Calu3 (cell line): Measurements from ENCODE around the gene UCP2. TPM values are rescaled to one million over a fixed set of nuclear protein-coding genes. Genes with fewer than 3 reads are reported as not detected.
"Not testable (repeated sequence)": the region's sequence is repeated elsewhere in the genome, so short reads cannot be mapped to it uniquely, and the experiment has no call there.

Experiments used
- BruUV-seq: library from RNA; stranded (reverse); fragments of 400-500 nt; replicated peaks from 2 replicates; lab custom pipeline; 2021; lab: Mats Ljungman, UMichigan
- CTCF ChIA-PET: fragments of 300-600 bp; sonication (Branson Sonifier 250); formaldehyde crosslinking; loops from one replicate; lab custom pipeline; 2022; ENCODE audit warnings: antibody characterized with exemption; lab: Charles Lee
- DNase-seq: peaks from one replicate; pipeline ENCODE4 v3.0.0; 2022
- H3K27ac Mint-ChIP-seq: one replicate; pipeline ENCODE4 v1.8.0; 2022; ENCODE audit warnings: mixed read lengths; ENCODE audit not compliant: unreplicated experiment
- H3K27me3 Mint-ChIP-seq: one replicate; pipeline ENCODE4 v1.8.0; 2022; ENCODE audit warnings: mixed read lengths; ENCODE audit not compliant: unreplicated experiment
- H3K36me3 Mint-ChIP-seq: one replicate; pipeline ENCODE4 v1.8.0; 2022; ENCODE audit warnings: mild to moderate bottlenecking, moderate library complexity, mixed read lengths; ENCODE audit not compliant: insufficient read depth, unreplicated experiment
- H3K4me1 Mint-ChIP-seq: one replicate; pipeline ENCODE4 v1.8.0; 2022; ENCODE audit warnings: mild to moderate bottlenecking, low read depth, mixed read lengths; ENCODE audit not compliant: unreplicated experiment
- H3K4me3 Mint-ChIP-seq: one replicate; pipeline ENCODE4 v1.8.0; 2022; ENCODE audit warnings: mild to moderate bottlenecking, low read depth, moderate library complexity, mixed read lengths; ENCODE audit not compliant: unreplicated experiment
- H3K9me3 Mint-ChIP-seq: one replicate; pipeline ENCODE4 v1.8.0; 2022; ENCODE audit warnings: low read depth, mixed read lengths; ENCODE audit not compliant: unreplicated experiment
- intact Hi-C: fragments of 100-400 bp; cut with micrococcal nuclease; formaldehyde crosslinking; loops from one replicate; pipeline ENCODE4 v1.10.0; 2022; ENCODE audit not compliant: unreplicated experiment
- total RNA-seq: library from RNA; stranded (reverse); gene quantifications from 2 replicates; pipeline ENCODE4 v1.2.3, GENCODE V29; 2022
- TF ChIP-seq, protein P1 (sequence below): fragments of 200-600 bp; IDR thresholded peaks from one replicate; pipeline ENCODE4 v1.8.0; 2022; ENCODE audit warnings: antibody characterized with exemption; ENCODE audit not compliant: unreplicated experiment

The UCP2 gene
- total RNA-seq, 1 experiment from 2014 or later: 14.7 TPM

DNA sequence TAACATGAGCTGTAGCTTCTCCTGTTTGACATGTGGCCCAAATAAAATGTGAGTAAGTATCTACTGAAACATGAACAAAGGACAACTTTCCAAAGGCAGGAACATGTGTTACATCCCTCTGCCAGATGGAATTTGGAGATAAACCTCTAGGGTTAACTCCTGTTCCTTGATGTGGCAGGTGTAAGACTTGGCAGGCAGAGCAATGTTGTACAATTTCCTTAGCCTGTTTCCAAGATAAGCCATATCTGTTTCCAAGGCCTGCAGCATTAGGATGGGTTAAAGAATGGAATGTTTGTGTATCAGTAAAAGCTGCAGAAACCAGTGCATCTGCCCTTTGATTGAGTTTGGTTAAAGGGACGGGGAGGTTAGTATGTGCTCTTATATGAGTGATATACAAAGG lies 40.6 kb downstream of the UCP2 start:
- TF ChIP-seq, protein P1, sequence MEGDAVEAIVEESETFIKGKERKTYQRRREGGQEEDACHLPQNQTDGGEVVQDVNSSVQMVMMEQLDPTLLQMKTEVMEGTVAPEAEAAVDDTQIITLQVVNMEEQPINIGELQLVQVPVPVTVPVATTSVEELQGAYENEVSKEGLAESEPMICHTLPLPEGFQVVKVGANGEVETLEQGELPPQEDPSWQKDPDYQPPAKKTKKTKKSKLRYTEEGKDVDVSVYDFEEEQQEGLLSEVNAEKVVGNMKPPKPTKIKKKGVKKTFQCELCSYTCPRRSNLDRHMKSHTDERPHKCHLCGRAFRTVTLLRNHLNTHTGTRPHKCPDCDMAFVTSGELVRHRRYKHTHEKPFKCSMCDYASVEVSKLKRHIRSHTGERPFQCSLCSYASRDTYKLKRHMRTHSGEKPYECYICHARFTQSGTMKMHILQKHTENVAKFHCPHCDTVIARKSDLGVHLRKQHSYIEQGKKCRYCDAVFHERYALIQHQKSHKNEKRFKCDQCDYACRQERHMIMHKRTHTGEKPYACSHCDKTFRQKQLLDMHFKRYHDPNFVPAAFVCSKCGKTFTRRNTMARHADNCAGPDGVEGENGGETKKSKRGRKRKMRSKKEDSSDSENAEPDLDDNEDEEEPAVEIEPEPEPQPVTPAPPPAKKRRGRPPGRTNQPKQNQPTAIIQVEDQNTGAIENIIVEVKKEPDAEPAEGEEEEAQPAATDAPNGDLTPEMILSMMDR: no peak
- Mint-ChIP-seq H3K27me3 (no peaks in the 10 kb centered on the region), H3K4me1 (no peaks in the 10 kb centered on the region), H3K27ac (no peak overlapping the region), H3K9me3 (peaks cover 14% of the 10 kb centered on the region), H3K4me3 (no peak overlapping the region), H3K36me3 (peaks cover under 1% of the 10 kb centered on the region)
- no TSS peak for BruUV-seq
- intact Hi-C loops: no loop called here
- CTCF ChIA-PET: no interaction called here
- no peak for DNase-seq

DNA sequence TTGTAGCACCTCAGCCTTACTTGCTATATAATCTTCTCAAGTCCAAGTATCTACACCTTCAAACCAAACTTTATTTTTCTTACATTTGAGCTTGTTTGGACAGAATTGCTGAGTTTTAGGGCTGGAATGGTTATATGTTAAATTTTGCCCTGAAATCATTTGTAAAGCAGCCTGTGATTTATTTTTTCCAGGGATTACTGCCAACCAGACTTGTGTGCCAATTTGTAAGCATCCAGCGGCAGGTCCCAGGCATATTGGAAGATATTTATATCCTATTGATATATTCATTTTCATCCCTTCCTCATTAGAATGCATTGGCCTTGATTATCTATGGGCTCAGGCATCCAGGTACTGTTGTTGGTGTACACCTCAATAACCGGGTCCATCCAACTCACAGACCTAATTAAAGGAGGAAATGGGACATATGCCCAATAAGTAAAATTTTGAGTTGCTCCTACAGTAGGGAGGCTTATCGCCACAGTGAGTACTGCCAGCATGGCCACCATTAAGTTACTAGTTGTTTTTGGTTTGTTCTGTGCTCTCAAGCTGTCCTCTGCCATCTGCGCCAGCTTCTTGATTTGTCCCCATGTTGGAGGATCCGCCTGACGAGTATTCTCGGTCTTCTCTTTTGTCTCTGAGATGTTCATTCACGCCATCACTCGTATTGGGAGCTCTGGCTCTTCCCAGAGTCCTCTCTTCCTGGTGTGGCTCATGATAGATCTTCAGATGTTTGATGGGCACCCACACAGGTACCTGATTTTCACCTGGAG lies 41.7 kb downstream of the UCP2 start:
- no TSS peak for BruUV-seq
- CTCF ChIA-PET: no interaction called here

DNA sequence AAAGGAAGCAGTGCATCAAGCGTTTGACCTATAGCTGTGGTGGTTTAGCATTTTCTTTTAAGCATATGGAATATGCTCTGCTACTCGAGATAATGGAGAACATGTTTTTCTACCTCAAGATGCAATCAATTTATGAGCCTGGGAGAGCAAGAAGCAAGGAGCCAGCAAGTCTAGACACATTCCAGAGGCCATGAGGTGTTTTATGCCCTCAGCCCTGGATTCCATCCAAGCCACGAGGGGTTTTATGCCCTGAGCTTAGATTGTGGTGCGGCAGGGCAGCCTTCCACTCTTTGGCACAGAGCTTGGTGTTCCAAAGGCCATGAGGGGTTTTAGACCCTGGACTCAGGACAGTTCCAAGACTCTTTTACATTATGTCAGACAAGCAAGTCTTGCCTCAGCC lies 43.5 kb downstream of the UCP2 start:
- H3K4me3 Mint-ChIP-seq: no peak overlapping the region
- H3K36me3 Mint-ChIP-seq: peaks cover 5% of the 10 kb centered on the region
- no TSS peak for BruUV-seq
- H3K27me3 Mint-ChIP-seq: no peaks in the 10 kb centered on the region
- no peak for DNase-seq
- H3K27ac Mint-ChIP-seq: no peak overlapping the region
- CTCF ChIA-PET: no interaction called here
- no peaks in the 10 kb centered on the region for H3K4me1 Mint-ChIP-seq
- peaks cover 11% of the 10 kb centered on the region for H3K9me3 Mint-ChIP-seq
- intact Hi-C loops: no loop called here
- TF ChIP-seq, protein P1: no peak

More for the DNA sequence above, 41.7 kb downstream of the UCP2 start:
- Mint-ChIP-seq H3K4me1 (no peaks in the 10 kb centered on the region), H3K36me3 (peaks cover 5% of the 10 kb centered on the region), H3K27ac (no peak overlapping the region), H3K4me3 (no peak overlapping the region), H3K27me3 (no peaks in the 10 kb centered on the region), H3K9me3 (peaks cover 11% of the 10 kb centered on the region)
- intact Hi-C loops: no loop called here
- DNase-seq: no peak
- TF ChIP-seq, protein P1: no peak

DNA sequence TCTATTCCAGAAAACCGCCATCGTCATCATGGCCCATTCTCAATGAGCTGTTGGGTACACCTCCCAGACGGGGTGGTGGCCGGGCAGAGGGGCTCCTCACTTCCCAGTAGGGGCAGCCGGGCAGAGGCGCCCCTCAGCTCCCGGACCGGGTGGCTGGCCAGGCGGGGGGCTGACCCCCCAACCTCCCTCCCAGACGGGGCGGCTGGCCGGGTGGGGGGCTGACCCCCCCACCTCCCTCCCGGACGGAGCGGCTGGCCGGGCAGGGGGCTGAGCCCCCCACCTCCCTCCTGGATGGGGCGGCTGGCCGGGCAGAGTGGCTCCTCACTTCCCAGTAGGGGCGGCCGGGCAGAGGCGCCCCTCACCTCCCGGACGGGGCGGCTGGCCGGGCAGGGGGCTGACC lies 46.6 kb downstream of the UCP2 start:
- DNase-seq, intact Hi-C loops, H3K9me3 Mint-ChIP-seq, BruUV-seq, H3K27ac Mint-ChIP-seq, CTCF ChIA-PET, H3K4me1 Mint-ChIP-seq, H3K27me3 Mint-ChIP-seq, H3K4me3 Mint-ChIP-seq: not testable (repeated sequence)
- peaks cover 16% of the 10 kb centered on the region for H3K36me3 Mint-ChIP-seq

DNA sequence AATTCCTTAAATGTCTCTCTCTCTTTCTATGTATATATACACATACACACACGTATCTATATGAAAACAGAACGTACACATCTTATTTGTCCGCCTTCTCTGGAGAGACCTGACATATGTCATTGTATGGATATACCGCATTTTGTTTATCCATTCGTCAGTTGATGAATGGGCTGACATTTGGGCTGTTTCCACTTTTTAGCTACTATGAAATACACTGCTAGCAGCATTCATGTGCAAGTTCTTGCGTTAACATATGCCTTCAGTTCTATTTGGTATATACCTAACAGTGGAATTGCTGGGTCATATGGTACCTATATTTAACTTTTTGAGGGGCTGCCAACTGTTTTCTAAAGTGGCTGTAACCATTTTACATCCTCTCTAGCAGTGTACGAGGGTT lies 49.9 kb downstream of the UCP2 start:
- Mint-ChIP-seq H3K36me3 (peaks cover 31% of the 10 kb centered on the region), H3K9me3 (no peaks in the 10 kb centered on the region), H3K4me3 (no peak overlapping the region), H3K27me3 (no peaks in the 10 kb centered on the region), H3K4me1 (no peaks in the 10 kb centered on the region), H3K27ac (no peak overlapping the region)
- intact Hi-C loops: loop anchor here (1.0 to 5.0 kb wide), 3 partner anchors 19 to 455 kb away; partner anchors contain the start of gene DNAJB13
- CTCF ChIA-PET: no interaction called here
- BruUV-seq: no TSS peak
- TF ChIP-seq, protein P1: no peak
- DNase-seq: no peak
